B cell (primary cell): Measurements from ENCODE around the gene EXOC3.

Experiments used
- EZH2 ChIP-seq: IDR thresholded peaks from 2 replicates; pipeline ENCODE4 v1.6.1; 2012; ENCODE audit warnings: borderline replicate concordance, low read depth, mild to moderate bottlenecking, moderate library complexity, low read length; ENCODE audit not compliant: insufficient read depth, poor library complexity, severe bottlenecking
- TF ChIP-seq, protein P1 (sequence below): fragments of 200-600 bp; IDR thresholded peaks from one replicate; pipeline ENCODE4 v1.8.0; 2022; ENCODE audit warnings: antibody characterized with exemption, mild to moderate bottlenecking

DNA sequence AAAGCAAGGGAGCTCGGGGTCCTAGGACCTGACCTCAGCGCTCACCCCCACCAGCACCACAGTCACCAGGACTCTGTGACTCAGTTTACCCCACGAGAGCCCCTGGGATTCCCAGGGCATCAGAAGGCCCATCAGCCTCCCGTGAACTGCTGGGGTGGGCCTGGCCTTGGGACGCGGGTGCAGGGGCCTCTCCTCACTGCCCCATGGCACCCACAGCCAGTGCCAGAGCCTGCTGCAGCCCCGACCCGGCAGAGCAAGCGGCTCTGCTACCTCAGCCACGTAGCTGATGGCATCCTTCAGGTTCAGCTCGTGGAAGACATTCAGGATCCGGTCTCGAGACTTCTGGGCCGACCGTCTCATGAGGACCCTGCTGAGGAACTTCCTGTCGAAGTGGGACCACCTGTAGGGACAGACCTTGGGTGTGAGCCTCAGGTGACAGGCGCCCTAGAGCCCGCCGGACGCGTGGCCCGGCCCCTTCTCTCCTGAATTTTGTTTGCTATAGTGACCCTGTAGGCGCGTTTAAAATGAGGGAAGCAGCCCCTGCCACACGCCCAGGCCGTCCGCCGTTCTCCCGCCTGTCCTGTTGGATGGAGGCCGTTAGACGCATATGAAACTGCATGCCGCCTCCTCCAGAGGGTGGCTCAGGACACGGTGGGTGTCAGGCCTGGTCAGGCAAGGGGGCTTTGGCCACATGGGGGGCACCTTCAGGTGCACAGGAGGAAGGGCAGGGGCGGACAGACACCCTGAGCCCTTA is 36.8 kb downstream of the EXOC3 start:
- TF ChIP-seq, protein P1, sequence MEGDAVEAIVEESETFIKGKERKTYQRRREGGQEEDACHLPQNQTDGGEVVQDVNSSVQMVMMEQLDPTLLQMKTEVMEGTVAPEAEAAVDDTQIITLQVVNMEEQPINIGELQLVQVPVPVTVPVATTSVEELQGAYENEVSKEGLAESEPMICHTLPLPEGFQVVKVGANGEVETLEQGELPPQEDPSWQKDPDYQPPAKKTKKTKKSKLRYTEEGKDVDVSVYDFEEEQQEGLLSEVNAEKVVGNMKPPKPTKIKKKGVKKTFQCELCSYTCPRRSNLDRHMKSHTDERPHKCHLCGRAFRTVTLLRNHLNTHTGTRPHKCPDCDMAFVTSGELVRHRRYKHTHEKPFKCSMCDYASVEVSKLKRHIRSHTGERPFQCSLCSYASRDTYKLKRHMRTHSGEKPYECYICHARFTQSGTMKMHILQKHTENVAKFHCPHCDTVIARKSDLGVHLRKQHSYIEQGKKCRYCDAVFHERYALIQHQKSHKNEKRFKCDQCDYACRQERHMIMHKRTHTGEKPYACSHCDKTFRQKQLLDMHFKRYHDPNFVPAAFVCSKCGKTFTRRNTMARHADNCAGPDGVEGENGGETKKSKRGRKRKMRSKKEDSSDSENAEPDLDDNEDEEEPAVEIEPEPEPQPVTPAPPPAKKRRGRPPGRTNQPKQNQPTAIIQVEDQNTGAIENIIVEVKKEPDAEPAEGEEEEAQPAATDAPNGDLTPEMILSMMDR, result no peak
- TF ChIP-seq EZH2, result no peak
